NCI-H1048 (cell line): Measurements from ENCODE around the gene BARX1.

Source experiments
- DNase-seq: peaks from one replicate; lab custom pipeline; 2025; lab: John Stamatoyannopoulos, UW

BARX1 gene

GRCh38 chr9:93917121-93917853 lies 37.9 kb downstream of the BARX1 start:
- no peak for DNase-seq

- no peak for DNase-seq
Observed at GRCh38 chr9:93916358-93916757, 38.8 kb downstream of the BARX1 start.

GRCh38 chr9:93911801-93912554 lies 43.2 kb downstream of the BARX1 start:
- DNase-seq: no peak

GRCh38 chr9:93911136-93911745 lies 43.9 kb downstream of the BARX1 start:
- no peak for DNase-seq

- no peak for DNase-seq
Observed at GRCh38 chr9:93910598-93910997, 44.6 kb downstream of the BARX1 start.

GRCh38 chr9:93910196-93910595 lies 45.0 kb downstream of the BARX1 start:
- DNase-seq: no peak

- no peak for DNase-seq
Observed at GRCh38 chr9:93909242-93909616, 45.9 kb downstream of the BARX1 start.

GRCh38 chr9:93908591-93909241 lies 46.4 kb downstream of the BARX1 start:
- no peak for DNase-seq

- no peak for DNase-seq
Observed at GRCh38 chr9:93907551-93908199, 47.5 kb downstream of the BARX1 start.

GRCh38 chr9:93906195-93906880 lies 48.8 kb downstream of the BARX1 start:
- no peak for DNase-seq

GRCh38 chr9:93905473-93906133 lies 49.6 kb downstream of the BARX1 start:
- no peak for DNase-seq

- DNase-seq: no peak
Observed at GRCh38 chr9:93904649-93905472, 50.3 kb downstream of the BARX1 start.

- DNase-seq: no peak
Observed at GRCh38 chr9:93903886-93904648, 51.1 kb downstream of the BARX1 start.

GRCh38 chr9:93902780-93903655 lies 52.1 kb downstream of the BARX1 start:
- no peak for DNase-seq

GRCh38 chr9:93902051-93902779 lies 52.9 kb downstream of the BARX1 start:
- DNase-seq: no peak
